ENCODE data around the gene GMPPA.

Gene GMPPA

DNA sequence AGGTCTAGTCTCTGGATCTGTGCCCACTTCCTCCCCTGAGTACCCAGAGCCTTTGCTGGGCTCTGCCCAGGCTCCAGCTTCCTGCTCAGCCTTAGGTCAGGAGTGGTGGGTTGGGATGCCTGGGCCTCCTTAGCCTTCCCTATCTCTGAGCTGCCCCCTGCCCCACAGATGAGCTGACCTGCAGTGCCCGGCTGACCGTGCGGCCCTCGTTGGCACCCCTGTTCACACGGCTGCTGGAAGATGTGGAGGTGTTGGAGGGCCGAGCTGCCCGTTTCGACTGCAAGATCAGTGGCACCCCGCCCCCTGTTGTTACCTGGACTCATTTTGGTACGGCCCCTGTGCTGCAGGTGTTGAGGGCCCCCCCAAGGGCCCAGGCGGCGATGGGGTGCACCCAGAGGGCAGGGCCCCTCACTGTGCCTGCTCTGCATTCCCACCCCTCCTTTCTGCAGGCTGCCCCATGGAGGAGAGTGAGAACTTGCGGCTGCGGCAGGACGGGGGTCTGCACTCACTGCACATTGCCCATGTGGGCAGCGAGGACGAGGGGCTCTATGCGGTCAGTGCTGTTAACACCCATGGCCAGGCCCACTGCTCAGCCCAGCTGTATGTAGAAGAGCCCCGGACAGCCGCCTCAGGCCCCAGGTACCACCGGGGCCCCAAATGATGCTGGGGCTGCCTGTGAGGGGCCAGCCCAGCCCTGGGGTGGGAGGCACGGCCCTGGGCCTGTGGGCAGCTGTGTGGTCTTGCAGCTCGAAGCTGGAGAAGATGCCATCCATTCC, 30.1 kb upstream of the GMPPA start:
- DNase-seq, result no peak

DNA sequence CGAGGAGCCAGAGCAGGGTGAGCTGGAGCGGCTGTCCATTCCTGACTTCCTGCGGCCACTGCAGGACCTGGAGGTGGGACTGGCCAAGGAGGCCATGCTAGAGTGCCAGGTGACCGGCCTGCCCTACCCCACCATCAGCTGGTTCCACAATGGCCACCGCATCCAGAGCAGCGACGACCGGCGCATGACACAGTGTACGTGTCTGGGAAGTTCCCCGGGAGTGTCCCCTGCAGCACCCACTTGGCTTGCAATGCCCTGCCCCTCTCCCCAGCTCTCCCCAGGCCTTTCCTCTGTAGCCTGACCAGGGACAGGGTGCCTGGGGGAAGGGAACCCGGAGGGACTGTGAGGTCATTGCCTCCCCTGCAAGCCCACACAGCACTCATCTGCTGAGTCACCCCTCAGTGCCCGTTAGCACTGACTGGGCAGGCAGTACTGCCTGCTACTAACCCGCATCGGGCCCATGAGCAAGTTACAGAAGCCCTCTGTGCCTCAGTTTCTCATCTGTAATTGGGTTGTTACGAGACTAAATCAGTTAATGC, 29.4 kb upstream of the GMPPA start:
- no peak for DNase-seq

DNA sequence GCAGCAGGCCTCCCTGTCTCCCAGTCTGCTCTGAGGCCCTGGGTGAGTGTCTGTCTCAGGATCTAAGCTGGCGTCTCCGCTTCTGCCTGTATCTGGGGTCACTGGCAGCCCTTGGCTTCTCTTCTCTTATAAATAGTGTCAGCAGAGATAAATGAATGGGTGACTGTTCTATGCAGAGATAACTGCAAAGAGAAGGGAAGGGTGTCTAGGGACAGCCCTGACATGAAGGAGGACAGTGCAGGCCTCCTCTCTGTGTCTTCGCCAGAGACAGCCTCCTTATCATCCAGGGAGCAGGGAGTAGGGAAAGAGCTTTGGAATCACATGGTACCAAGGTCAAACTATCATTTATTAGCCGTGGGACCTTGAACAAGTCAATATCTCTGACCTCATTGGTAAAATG, 28.3 kb upstream of the GMPPA start:
- no peak for DNase-seq

DNA sequence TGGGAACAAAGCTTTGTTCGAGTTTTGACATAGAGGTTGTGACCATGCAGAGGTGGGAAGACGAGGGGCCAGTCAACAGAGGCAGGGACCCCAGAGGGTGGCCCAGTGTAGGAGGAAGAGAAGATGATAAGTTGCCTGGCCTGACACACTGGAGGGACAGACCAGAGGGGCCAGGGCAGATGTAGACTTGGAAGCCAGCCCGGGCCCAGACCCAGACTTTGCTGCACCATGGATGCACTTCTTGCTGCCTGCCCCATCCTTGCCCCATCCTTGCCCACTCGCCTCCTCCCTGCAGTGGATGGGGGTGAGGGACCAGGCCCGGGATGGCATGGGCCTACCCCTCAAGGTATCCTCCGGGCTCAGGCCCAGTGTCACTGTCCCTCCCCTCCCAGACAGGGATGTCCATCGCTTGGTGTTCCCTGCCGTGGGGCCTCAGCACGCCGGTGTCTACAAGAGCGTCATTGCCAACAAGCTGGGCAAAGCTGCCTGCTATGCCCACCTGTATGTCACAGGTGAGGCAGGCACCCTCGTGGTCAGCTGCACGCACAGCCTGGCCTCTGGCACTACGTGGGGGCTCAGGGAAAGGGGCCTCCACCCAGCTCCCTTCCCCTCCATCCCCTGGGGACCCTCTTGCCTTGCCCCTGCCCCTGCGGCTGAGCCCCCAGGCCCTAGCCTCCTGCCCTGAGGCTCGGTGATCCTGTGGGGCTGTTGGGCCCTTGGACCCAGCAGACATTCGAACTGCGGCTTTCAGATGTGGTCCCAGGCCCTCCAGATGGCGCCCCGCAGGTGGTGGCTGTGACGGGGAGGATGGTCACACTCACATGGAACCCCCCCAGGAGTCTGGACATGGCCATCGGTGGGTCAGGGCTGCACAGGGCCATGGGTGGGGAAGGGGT, 27.0 kb upstream of the GMPPA start:
- no peak for DNase-seq

DNA sequence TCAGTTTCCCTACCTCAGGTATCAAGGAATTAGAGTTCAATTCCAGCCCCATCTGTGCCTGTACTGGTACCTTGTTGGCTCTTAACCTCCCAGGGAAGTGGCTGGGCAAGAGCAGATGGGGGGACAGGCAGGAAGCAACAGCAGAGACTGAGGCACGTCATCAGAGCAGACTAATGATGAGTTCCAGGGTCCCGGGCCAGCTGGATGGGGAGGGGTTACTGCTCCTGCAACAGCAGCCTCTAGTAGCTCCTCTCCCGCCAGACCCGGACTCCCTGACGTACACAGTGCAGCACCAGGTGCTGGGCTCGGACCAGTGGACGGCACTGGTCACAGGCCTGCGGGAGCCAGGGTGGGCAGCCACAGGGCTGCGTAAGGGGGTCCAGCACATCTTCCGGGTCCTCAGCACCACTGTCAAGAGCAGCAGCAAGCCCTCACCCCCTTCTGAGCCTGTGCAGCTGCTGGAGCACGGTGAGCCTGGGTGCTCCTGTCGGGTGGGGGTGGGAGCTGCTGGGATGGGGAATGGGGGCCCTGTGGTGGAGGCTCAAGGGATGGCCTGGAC, 26.0 kb upstream of the GMPPA start:
- DNase-seq, result no peak

DNA sequence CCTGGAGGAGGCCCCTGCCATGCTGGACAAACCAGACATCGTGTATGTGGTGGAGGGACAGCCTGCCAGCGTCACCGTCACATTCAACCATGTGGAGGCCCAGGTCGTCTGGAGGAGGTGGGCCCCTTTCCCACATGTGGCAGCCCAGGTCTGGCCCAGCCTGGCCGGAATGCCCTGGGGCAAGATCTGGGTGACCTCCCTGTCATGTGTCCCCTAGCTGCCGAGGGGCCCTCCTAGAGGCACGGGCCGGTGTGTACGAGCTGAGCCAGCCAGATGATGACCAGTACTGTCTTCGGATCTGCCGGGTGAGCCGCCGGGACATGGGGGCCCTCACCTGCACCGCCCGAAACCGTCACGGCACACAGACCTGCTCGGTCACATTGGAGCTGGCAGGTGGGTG, 25.2 kb upstream of the GMPPA start:
- no peak for DNase-seq

DNA sequence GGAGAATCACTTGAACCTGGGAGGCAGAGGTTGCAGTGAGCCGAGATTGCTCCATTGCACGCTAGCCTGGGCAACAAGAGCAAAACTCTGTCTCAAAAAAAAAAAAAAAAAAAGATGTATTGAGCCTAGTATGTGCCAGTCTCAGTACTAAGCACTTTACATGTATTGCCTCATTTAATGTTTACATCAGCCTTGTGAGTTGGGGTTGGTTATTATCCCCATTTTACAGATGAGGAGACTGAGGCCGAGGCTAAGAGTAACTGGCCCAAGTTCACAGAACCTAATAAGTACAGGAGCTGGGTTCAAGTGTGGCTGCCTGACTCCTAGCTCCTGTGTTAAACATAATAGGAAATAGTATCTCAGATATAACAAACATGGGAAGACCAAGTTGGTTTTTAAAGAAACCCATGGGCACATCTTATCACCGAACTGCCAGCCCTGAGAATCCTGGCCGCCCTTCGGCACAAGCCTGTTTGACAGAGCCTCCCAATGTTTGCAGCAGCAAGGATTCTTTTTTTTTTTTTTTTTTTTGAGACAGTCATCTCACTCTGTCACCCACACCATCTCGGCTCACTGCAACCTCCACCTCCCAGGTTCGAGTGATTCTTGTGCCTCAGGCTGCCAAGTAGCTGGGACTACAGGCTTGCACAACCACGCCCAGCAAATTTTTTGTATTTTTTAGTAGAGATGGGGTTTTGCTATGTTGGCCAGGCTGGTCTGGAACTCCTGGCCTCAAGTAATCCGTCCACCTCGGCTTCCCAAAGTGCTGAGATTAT, 24.2 kb upstream of the GMPPA start:
- no peak for DNase-seq

DNA sequence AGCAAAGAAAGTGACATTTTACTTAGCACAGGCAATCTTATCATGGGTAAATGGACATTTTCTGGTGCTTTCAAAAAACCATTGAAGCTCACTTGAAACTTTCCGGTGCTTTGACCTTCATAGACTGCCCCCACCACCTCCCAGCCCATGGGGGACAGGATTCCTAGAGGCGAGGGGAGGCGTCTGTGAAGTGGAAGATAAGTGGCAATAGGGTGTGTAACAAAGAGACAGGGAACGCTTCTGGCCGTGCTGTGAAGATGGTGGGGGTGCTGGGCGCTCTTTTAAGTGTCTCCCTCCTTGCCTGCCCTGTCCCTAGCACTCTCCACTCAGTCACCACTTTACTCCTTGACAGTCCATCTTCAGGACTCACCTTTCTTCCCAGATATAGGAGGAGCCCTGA, 23.4 kb upstream of the GMPPA start:
- DNase-seq, result no peak

DNA sequence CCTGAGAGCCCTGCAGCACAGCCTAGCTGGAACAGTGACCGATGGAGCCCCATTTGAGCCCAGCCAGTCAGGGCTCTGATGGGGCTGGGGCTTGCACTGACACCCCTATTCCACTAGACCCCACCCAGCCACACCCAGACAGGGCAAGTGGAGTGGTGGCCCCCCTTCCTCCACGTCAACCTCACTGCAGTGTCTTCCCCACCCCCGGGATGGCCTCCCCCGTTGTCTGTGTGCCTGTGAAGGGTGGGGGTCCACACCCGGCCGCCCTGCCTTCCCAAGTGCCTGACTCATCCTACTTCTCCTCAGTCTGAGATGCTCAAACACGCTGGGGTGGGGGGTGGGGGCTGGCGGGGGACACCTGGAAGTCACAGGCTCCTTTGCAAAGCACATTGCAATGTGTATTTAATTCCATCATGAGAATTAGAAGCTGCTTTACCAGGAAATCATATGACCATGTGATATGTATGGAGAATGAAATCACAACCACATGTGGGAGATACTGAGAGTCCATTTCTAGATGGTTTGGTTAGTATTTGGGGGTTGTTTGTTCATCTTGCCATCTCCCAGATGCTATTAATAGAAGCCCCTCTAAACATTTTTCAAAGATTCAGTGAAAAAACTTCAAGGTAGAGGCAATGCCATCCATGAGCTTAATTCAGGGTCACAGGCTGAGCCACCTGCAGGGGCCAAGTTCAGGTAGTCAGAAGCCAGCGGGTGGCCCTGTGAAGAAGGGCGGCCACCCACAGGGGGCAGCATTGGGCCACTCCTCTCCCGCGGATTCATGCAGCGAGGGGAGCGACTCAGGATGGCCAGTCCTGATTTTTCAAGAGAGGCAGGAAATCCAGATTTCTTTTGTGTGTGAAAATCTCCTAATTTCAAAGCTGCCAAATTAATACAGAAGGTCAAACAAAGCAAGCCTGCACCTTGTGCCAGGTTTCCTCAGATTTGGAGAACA, 22.7 kb upstream of the GMPPA start:
- DNase-seq, result peak; percentile 74 to 82

DNA sequence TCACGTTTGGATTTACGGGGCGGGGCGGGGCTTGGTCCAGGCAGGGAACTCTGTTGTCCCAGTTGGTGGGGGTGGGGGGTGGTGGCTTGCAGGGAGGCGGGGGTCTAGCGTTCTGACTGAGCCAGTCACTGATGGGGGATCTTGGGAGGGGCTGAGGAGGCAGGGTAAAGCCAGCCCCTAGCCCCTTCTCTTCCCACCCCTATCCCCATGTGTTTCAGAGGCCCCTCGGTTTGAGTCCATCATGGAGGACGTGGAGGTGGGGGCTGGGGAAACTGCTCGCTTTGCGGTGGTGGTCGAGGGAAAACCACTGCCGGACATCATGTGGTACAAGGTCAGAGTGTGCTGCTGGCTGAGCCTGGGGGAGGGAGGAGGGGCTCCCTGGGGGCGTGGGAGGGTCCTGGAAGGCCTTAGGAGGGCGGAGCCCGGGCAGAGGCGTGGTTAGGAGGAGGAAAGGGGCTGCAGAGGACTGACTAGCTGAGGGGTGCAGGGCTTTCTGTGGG, 22.0 kb upstream of the GMPPA start:
- DNase-seq, result no peak

DNA sequence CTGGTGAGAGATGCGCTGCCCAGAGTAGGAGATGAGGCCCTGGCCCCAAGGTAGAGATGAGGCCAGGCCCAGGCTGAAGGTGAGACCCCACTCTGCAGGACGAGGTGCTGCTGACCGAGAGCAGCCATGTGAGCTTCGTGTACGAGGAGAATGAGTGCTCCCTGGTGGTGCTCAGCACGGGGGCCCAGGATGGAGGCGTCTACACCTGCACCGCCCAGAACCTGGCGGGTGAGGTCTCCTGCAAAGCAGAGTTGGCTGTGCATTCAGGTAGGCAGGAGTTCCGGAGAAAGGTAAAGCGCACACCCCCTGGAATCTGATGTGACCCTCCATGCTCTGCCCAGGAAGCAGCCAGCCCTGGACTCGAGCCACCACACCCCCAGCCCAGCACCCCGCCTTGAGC, 21.5 kb upstream of the GMPPA start:
- no peak for DNase-seq

DNA sequence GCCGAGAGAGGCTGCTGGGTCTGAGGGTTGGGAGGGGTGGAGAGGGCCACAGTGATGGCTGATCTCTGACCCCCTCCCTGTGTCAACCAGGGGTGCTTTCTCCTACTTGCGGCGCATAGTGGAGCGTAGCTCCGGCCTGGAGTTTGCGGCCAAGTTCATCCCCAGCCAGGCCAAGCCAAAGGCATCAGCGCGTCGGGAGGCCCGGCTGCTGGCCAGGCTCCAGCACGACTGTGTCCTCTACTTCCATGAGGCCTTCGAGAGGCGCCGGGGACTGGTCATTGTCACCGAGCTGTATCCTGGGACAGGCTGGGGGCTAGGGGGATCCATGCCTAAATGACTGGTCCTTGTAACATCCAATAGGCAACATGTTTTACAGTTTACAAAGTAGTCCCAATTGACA, 20.9 kb upstream of the GMPPA start:
- no peak for DNase-seq

DNA sequence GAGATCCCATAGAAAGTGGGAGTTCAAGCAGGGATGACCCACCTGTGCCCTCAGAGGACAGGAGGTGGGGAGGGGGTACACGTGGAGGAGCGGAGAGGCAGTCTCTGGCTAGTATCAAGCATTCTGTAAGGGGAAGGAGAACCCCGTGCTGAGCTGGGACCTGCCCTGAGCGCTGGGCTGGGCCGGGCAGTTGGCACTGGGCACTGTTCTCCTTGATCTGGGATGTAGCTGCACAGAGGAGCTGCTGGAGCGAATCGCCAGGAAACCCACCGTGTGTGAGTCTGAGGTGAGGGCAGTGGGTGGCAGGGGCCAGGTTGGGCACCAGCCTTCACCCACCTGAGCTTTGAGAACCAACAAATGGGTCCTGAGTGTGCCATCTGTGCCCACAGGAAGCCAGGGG, 19.8 kb upstream of the GMPPA start:
- no peak for DNase-seq

DNA sequence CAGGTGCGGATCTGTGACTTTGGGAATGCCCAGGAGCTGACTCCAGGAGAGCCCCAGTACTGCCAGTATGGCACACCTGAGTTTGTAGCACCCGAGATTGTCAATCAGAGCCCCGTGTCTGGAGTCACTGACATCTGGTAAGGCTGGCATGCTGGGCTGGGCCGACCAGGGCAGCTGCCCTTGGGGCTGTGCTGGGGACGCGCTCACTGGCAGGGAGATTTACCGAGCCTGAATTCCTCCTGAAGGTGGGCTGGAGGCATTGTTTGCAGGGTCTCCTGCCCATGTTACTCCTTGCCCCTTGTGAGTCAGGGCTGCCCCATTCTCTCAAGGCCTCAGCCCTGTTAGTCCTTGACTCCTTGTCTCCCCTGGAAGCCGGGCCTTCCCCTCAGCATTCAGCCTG, 18.7 kb upstream of the GMPPA start:
- DNase-seq, result no peak

DNA sequence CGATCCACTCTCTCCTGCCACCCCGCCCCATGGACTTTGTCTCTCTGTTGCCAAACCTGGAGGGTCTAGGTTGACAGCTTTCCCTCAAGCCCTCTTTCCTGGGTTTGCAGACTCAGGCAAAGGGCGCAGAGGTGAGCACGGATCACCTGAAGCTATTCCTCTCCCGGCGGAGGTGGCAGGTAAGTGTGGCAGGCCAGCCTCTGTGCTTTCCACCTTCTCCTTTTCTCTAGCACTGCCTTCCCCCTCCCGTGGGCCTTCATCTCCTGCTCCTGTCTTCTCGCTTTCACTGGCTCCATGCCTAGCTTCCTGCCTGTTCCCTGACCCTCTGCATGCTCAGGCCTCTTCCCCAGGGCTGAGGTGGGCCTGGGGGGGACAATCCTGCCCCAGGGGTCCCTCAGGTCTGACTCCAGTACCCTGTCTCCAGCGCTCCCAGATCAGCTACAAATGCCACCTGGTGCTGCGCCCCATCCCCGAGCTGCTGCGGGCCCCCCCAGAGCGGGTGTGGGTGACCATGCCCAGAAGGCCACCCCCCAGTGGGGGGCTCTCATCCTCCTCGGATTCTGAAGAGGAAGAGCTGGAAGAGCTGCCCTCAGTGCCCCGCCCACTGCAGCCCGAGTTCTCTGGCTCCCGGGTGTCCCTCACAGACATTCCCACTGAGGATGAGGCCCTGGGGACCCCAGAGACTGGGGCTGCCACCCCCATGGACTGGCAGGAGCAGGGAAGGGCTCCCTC, 15.9 kb upstream of the GMPPA start:
- DNase-seq, result no peak

DNA sequence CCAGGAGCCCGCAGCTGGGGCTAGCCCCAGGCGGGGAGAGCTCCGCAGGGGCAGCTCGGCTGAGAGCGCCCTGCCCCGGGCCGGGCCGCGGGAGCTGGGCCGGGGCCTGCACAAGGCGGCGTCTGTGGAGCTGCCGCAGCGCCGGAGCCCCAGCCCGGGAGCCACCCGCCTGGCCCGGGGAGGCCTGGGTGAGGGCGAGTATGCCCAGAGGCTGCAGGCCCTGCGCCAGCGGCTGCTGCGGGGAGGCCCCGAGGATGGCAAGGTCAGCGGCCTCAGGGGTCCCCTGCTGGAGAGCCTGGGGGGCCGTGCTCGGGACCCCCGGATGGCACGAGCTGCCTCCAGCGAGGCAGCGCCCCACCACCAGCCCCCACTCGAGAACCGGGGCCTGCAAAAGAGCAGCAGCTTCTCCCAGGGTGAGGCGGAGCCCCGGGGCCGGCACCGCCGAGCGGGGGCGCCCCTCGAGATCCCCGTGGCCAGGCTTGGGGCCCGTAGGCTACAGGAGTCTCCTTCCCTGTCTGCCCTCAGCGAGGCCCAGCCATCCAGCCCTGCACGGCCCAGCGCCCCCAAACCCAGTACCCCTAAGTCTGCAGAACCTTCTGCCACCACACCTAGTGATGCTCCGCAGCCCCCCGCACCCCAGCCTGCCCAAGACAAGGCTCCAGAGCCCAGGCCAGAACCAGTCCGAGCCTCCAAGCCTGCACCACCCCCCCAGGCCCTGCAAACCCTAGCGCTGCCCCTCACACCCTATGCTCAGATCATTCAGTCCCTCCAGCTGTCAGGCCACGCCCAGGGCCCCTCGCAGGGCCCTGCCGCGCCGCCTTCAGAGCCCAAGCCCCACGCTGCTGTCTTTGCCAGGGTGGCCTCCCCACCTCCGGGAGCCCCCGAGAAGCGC, 15.0 kb upstream of the GMPPA start:
- no peak for DNase-seq

DNA sequence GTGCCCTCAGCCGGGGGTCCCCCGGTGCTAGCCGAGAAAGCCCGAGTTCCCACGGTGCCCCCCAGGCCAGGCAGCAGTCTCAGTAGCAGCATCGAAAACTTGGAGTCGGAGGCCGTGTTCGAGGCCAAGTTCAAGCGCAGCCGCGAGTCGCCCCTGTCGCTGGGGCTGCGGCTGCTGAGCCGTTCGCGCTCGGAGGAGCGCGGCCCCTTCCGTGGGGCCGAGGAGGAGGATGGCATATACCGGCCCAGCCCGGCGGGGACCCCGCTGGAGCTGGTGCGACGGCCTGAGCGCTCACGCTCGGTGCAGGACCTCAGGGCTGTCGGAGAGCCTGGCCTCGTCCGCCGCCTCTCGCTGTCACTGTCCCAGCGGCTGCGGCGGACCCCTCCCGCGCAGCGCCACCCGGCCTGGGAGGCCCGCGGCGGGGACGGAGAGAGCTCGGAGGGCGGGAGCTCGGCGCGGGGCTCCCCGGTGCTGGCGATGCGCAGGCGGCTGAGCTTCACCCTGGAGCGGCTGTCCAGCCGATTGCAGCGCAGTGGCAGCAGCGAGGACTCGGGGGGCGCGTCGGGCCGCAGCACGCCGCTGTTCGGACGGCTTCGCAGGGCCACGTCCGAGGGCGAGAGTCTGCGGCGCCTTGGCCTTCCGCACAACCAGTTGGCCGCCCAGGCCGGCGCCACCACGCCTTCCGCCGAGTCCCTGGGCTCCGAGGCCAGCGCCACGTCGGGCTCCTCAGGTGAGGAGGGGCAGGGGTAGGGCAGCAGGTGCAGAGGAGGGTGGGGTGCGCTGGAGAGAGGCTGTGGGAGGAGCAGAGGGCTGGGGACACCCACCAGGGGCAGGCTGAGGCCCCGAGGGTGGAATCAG, 14.1 kb upstream of the GMPPA start:
- DNase-seq, result no peak

DNA sequence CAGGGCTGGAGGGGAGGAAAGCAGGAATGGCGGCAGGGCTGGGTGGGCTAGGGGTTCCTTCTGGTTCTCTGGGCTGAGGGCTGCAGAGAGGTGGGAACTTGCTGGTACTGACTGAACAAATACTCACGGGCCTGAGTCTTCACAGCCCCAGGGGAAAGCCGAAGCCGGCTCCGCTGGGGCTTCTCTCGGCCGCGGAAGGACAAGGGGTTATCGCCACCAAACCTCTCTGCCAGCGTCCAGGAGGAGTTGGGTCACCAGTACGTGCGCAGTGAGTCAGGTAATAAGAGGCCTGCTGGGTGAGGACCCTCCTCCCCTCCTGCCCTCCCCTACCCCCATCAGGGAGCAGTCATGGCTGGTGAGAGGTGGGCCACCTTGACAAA, 13.5 kb upstream of the GMPPA start:
- no peak for DNase-seq
